ENCODE results near the gene CYP27C1.
"Not testable (repeated sequence)": the region's sequence is repeated elsewhere in the genome, so short reads cannot be mapped to it uniquely, and the experiment has no call there.

CYP27C1 gene

GRCh38 chr2:127224135-127224534 is 4.0 kb upstream of the CYP27C1 start:
- DNase-seq (ENCODE audit: low read depth), result not testable (repeated sequence)

- no peak for DNase-seq (ENCODE audit: low read depth)
Measured at GRCh38 chr2:127220768-127221527, 849 bp upstream of the CYP27C1 start.

GRCh38 chr2:127219171-127220070 is 678 bp downstream of the CYP27C1 start:
- no peak for DNase-seq (ENCODE audit: low read depth)

- DNase-seq (ENCODE audit: low read depth), result no peak
Measured at GRCh38 chr2:127218812-127219170, 1.3 kb downstream of the CYP27C1 start.

- DNase-seq (ENCODE audit: low read depth), result no peak
Measured at GRCh38 chr2:127217470-127218325, 2.4 kb downstream of the CYP27C1 start.

GRCh38 chr2:127216593-127216992 is 3.5 kb downstream of the CYP27C1 start:
- no peak for DNase-seq (ENCODE audit: low read depth)

GRCh38 chr2:127216095-127216494 is 4.0 kb downstream of the CYP27C1 start:
- DNase-seq (ENCODE audit: low read depth), result no peak

GRCh38 chr2:127214201-127214600 is 5.9 kb downstream of the CYP27C1 start:
- DNase-seq (ENCODE audit: low read depth), result not testable (repeated sequence)

GRCh38 chr2:127208313-127208712 is 11.8 kb downstream of the CYP27C1 start:
- DNase-seq (ENCODE audit: low read depth), result no peak

- no peak for DNase-seq (ENCODE audit: low read depth)
Measured at GRCh38 chr2:127205218-127206125, 14.6 kb downstream of the CYP27C1 start.

GRCh38 chr2:127201452-127201851 is 18.6 kb downstream of the CYP27C1 start:
- DNase-seq (ENCODE audit: low read depth), result no peak

- DNase-seq (ENCODE audit: low read depth), result no peak
Measured at GRCh38 chr2:127200962-127201361, 19.1 kb downstream of the CYP27C1 start.

- no peak for DNase-seq (ENCODE audit: low read depth)
Measured at GRCh38 chr2:127199223-127199622, 20.9 kb downstream of the CYP27C1 start.

- DNase-seq (ENCODE audit: low read depth), result no peak
Measured at GRCh38 chr2:127197475-127198385, 22.4 kb downstream of the CYP27C1 start.

- DNase-seq (ENCODE audit: low read depth), result no peak
Measured at GRCh38 chr2:127196998-127197397, 23.1 kb downstream of the CYP27C1 start.

- no peak for DNase-seq (ENCODE audit: low read depth)
Measured at GRCh38 chr2:127196549-127196948, 23.6 kb downstream of the CYP27C1 start.

GRCh38 chr2:127195140-127196074 is 24.7 kb downstream of the CYP27C1 start:
- DNase-seq (ENCODE audit: low read depth), result no peak

GRCh38 chr2:127194447-127194846 is 25.7 kb downstream of the CYP27C1 start:
- DNase-seq (ENCODE audit: low read depth), result no peak

- peak; percentile 77 for DNase-seq (ENCODE audit: low read depth)
Measured at GRCh38 chr2:127193967-127194280, 26.2 kb downstream of the CYP27C1 start.

All from GM04504 (cell line).